Prostate gland (tissue), 2 donors: Measurements from ENCODE around the gene SLC2A5.

Experiments
- POLR2A ChIP-seq: fragments of 450-650 bp; IDR thresholded peaks from one replicate; pipeline ENCODE4 v1.6.1; 2016; ENCODE audit warnings: antibody characterized with exemption, mild to moderate bottlenecking
- TF ChIP-seq, protein P1 (sequence below), 4 experiments: fragments of 200-600 bp in 2 of 4; fragments of 450-650 bp in 2 of 4; sonication (generic) in 2 of 4; IDR thresholded peaks; 1 replicate in 3 of 4; 2 replicates in 1 of 4; pipeline ENCODE4 v1.5.1; 2016 to 2019; ENCODE audit warnings: antibody characterized with exemption in 4 of 4, mild to moderate bottlenecking in 2 of 4, moderate library complexity in 2 of 4

DNA sequence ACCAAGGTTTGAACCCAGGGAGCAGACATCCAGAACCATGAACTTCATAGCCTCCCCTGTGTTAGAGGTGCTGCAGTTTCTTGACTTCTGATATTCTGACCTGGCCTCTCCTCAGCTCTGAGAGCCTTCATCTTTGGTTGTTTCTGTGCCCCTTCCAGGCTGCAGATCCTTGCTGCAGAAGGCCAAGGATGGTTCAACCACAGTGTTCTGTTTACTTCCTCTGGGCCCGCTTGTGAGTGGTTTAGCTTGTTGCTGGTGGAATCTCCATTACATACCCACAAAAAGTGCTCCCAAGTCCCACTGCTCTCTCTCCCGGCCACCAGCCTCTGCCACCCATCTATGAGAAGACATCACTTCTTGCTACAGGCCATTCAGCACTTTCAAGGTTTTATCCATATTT is 34.2 kb downstream of the SLC2A5 start:
- no peak for TF ChIP-seq POLR2A
- TF ChIP-seq, protein P1, sequence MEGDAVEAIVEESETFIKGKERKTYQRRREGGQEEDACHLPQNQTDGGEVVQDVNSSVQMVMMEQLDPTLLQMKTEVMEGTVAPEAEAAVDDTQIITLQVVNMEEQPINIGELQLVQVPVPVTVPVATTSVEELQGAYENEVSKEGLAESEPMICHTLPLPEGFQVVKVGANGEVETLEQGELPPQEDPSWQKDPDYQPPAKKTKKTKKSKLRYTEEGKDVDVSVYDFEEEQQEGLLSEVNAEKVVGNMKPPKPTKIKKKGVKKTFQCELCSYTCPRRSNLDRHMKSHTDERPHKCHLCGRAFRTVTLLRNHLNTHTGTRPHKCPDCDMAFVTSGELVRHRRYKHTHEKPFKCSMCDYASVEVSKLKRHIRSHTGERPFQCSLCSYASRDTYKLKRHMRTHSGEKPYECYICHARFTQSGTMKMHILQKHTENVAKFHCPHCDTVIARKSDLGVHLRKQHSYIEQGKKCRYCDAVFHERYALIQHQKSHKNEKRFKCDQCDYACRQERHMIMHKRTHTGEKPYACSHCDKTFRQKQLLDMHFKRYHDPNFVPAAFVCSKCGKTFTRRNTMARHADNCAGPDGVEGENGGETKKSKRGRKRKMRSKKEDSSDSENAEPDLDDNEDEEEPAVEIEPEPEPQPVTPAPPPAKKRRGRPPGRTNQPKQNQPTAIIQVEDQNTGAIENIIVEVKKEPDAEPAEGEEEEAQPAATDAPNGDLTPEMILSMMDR (IDR thresholded peaks at IDR 0.05): no peak
